Loucy (cell line): ENCODE results near the gene CRADD.
"Not testable (repeated sequence)": the region's sequence is repeated elsewhere in the genome, so short reads cannot be mapped to it uniquely, and the experiment has no call there.

Source experiments
- H2AFZ ChIP-seq: fragments of 200-600 bp; sonication (generic); 2 replicates; pipeline ENCODE4 v1.6.0; 2016; ENCODE audit warnings: antibody characterized with exemption, mild to moderate bottlenecking, low read length, moderate library complexity
- H3F3A ChIP-seq: fragments of 200-600 bp; 2 replicates; pipeline ENCODE4 v1.6.0; 2016; ENCODE audit warnings: antibody characterized with exemption, low read depth, mild to moderate bottlenecking
- H3K27me3 ChIP-seq: fragments of 200-600 bp; sonication (generic); 2 replicates; pipeline ENCODE4 v1.6.1; 2014; ENCODE audit warnings: low read length, mild to moderate bottlenecking; ENCODE audit not compliant: insufficient read depth, poor library complexity, severe bottlenecking
- H3K36me3 ChIP-seq: fragments of 200-600 bp; sonication (generic); 2 replicates; pipeline ENCODE4 v1.6.1; 2016; ENCODE audit warnings: low read length; ENCODE audit not compliant: insufficient read depth
- H3K4me1 ChIP-seq: fragments of 200-600 bp; sonication (generic); 2 replicates; pipeline ENCODE4 v1.5.1; 2014; ENCODE audit warnings: low read length, mild to moderate bottlenecking; ENCODE audit not compliant: insufficient read depth, poor library complexity, severe bottlenecking
- H3K4me2 ChIP-seq: fragments of 200-600 bp; sonication (generic); 2 replicates; pipeline ENCODE4 v1.6.0; 2014; ENCODE audit warnings: antibody characterized with exemption, low read length, low read depth, mild to moderate bottlenecking; ENCODE audit not compliant: poor library complexity, severe bottlenecking
- H3K4me3 ChIP-seq: fragments of 200-600 bp; sonication (generic); 2 replicates; pipeline ENCODE4 v1.5.1; 2014; ENCODE audit warnings: low read length, mild to moderate bottlenecking, mixed read lengths; ENCODE audit not compliant: poor library complexity, severe bottlenecking
- H3K79me2 ChIP-seq: fragments of 200-600 bp; sonication (generic); 2 replicates; pipeline ENCODE4 v1.6.1; 2014; ENCODE audit warnings: low read length; ENCODE audit not compliant: insufficient read depth
- H3K9ac ChIP-seq: fragments of 200-600 bp; sonication (generic); 2 replicates; pipeline ENCODE4 v1.6.0; 2014; ENCODE audit warnings: mild to moderate bottlenecking, low read depth, low read length, moderate library complexity; ENCODE audit not compliant: poor library complexity, severe bottlenecking
- H3K9me2 ChIP-seq: fragments of 200-600 bp; sonication (generic); replicated peaks from 2 replicates; pipeline ENCODE4 v1.6.1; 2016; ENCODE audit warnings: low read depth, low read length, mixed read lengths
- H3K9me3 ChIP-seq: fragments of 200-600 bp; sonication (generic); 2 replicates; pipeline ENCODE4 v1.6.1; 2014; ENCODE audit warnings: mild to moderate bottlenecking, antibody characterized with exemption, low read length, low read depth; ENCODE audit not compliant: insufficient read depth
- H4K20me1 ChIP-seq: fragments of 200-600 bp; sonication (generic); 2 replicates; pipeline ENCODE4 v1.6.0; 2014; ENCODE audit warnings: antibody characterized with exemption, low read length, mild to moderate bottlenecking; ENCODE audit not compliant: insufficient read depth, poor library complexity, severe bottlenecking
- CTCF ChIP-seq: fragments of 200-600 bp; sonication (generic); conservative IDR thresholded peaks from 2 replicates; pipeline ENCODE4 v1.5.1; 2014; ENCODE audit warnings: mild to moderate bottlenecking, antibody characterized with exemption, low read length
- EZH2phosphoT487 ChIP-seq: fragments of 200-600 bp; IDR thresholded peaks from 2 replicates; pipeline ENCODE4 v1.6.1; 2018; ENCODE audit warnings: antibody characterized with exemption, mild to moderate bottlenecking, moderate library complexity, borderline replicate concordance

CRADD gene

GRCh38 chr12:93639406-93639805 lies 37.8 kb upstream of the CRADD start:
- no peak overlapping the region for H3K4me2 ChIP-seq
- H3K4me3 ChIP-seq = no peak overlapping the region
- H3K36me3 ChIP-seq = no peaks in the 10 kb centered on the region
- H3K9me2 ChIP-seq = no peaks in the 10 kb centered on the region
- H2AFZ ChIP-seq = no peak overlapping the region
- H3K9ac ChIP-seq = no peak overlapping the region
- no peaks in the 10 kb centered on the region for H3K79me2 ChIP-seq
- H3K27me3 ChIP-seq = peaks cover 6% of the 10 kb centered on the region
- H3K4me1 ChIP-seq = no peaks in the 10 kb centered on the region
- TF ChIP-seq EZH2phosphoT487 = no peak
- TF ChIP-seq CTCF = no peak
- no peaks in the 10 kb centered on the region for H4K20me1 ChIP-seq
- no peaks in the 10 kb centered on the region for H3F3A ChIP-seq
- H3K9me3 ChIP-seq = no peaks in the 10 kb centered on the region

GRCh38 chr12:93641380-93641779 lies 35.8 kb upstream of the CRADD start:
- H3K27me3 ChIP-seq, H3K4me2 ChIP-seq, H2AFZ ChIP-seq, H3K9ac ChIP-seq, H3K4me1 ChIP-seq, H3K36me3 ChIP-seq, H3K9me3 ChIP-seq, H3K79me2 ChIP-seq, H3K9me2 ChIP-seq, H4K20me1 ChIP-seq, H3K4me3 ChIP-seq, H3F3A ChIP-seq: not testable (repeated sequence)

- Histone ChIP-seq H3K4me1 (no peaks in the 10 kb centered on the region), H3F3A (no peaks in the 10 kb centered on the region), H2AFZ (no peak overlapping the region), H3K4me3 (no peak overlapping the region), H3K4me2 (no peak overlapping the region), H4K20me1 (no peaks in the 10 kb centered on the region), H3K27me3 (peaks cover 6% of the 10 kb centered on the region), H3K9me2 (no peaks in the 10 kb centered on the region), H3K9me3 (no peaks in the 10 kb centered on the region), H3K9ac (no peak overlapping the region), H3K36me3 (no peaks in the 10 kb centered on the region), H3K79me2 (no peaks in the 10 kb centered on the region)
- no peak for TF ChIP-seq CTCF
- TF ChIP-seq EZH2phosphoT487 = no peak
Measured at GRCh38 chr12:93642751-93643150, 34.4 kb upstream of the CRADD start.

- TF ChIP-seq EZH2phosphoT487 = no peak
- no peak for TF ChIP-seq CTCF
- H3K36me3 ChIP-seq = no peaks in the 10 kb centered on the region
Measured at GRCh38 chr12:93645702-93646101, 31.5 kb upstream of the CRADD start.

More at GRCh38 chr12:93645702-93646101, 31.5 kb upstream of the CRADD start:
- Histone ChIP-seq H3F3A (no peaks in the 10 kb centered on the region), H3K9me3 (no peaks in the 10 kb centered on the region), H2AFZ (no peak overlapping the region), H3K79me2 (no peaks in the 10 kb centered on the region), H3K4me1 (no peaks in the 10 kb centered on the region), H3K27me3 (no peaks in the 10 kb centered on the region), H3K9ac (no peak overlapping the region), H4K20me1 (no peaks in the 10 kb centered on the region), H3K4me2 (no peak overlapping the region), H3K9me2 (no peaks in the 10 kb centered on the region), H3K4me3 (no peak overlapping the region)
